ENCODE results near the gene CDKAL1. TPM values are rescaled to one million over a fixed set of nuclear protein-coding genes. Genes with fewer than 3 reads are reported as not detected.

Gene CDKAL1
- total and polyA plus RNA-seq, 2 donors (not counting 3 experiments of a cell fraction or from before 2014, with no cell fraction given): 6.1 to 20.5 TPM

DNA sequence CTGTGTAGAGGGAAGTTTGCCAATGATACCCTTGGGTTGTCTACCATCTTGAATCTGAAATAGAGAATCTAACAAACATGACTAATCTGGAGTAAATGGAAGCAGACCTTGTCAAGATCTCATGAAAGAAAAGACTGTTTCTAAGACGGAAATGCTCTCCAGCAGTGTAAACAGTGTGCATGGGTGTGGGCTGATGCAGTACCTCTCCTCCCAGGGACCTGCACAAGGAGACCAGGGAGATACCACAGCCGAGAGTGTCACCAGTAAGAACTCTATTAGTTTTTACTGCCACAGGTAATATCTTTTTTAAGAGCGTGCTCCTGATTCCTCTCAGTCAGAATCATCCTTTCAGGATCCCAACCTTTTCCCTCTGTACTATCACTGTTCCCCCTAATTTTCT lies 546.0 kb downstream of the CDKAL1 start:
- CTCF ChIA-PET: no interaction called here
- no peaks in the 10 kb centered on the region for H3K4me1 ChIP-seq (ENCODE audit: control insufficient read depth, extremely low read depth, insufficient read depth, low read length)
- no peak for DNase-seq (ENCODE audit: low read depth, low spot score)
- H2AFZ ChIP-seq (ENCODE audit: low read depth, low read length): no peak overlapping the region
- no peak overlapping the region for H3K4me2 ChIP-seq (ENCODE audit: insufficient read depth, low read length)
- intact Hi-C loops (cut with micrococcal nuclease) (no loop called here), dilution Hi-C loops (cut with MboI; ENCODE audit: extremely low pct_ligation_motif_present, low sequenced_read_pairs) (no loop called here)
- H3K27me3 ChIP-seq (ENCODE audit: control insufficient read depth in 2 of 2, insufficient read depth in 2 of 2, low read length in 2 of 2): no peaks in the 10 kb centered on the region
- H3K79me2 ChIP-seq (ENCODE audit: control insufficient read depth, insufficient read depth, low read length): no peaks in the 10 kb centered on the region
- no peaks in the 10 kb centered on the region for H3K9me3 ChIP-seq (replicated peaks; ENCODE audit: control insufficient read depth, insufficient read depth, low read length)
- POLR2A ChIA-PET: no interaction called here
- no peaks in the 10 kb centered on the region for H4K20me1 ChIP-seq (replicated peaks; ENCODE audit: control insufficient read depth, extremely low read depth, insufficient read depth, low read length)
- no peaks in the 10 kb centered on the region for H3K36me3 ChIP-seq (ENCODE audit: control insufficient read depth in 2 of 2, extremely low read depth in 1 of 2, insufficient read depth in 2 of 2, low read length in 2 of 2)
- no TSS peak for BruUV-seq (replicated peaks)
- no peak overlapping the region for H3K4me3 ChIP-seq (replicated peaks in 1 of 3; ENCODE audit: insufficient read depth in 1 of 3, low read depth in 1 of 3, low read length in 3 of 3)
- H3K9ac ChIP-seq (replicated peaks; ENCODE audit: extremely low read depth, insufficient read depth, low read length): no peak overlapping the region
- FAIRE-seq: no peak
- no peak for TF ChIP-seq POLR2AphosphoS5 (IDR thresholded peaks at IDR 0.05; ENCODE audit: insufficient read depth, low read depth, low read length)
- no peak for TF ChIP-seq FOS (IDR thresholded peaks at IDR 0.05; ENCODE audit: borderline replicate concordance, insufficient read depth, low read length)
- no peak for TF ChIP-seq JUN (IDR thresholded peaks at IDR 0.05; ENCODE audit: borderline replicate concordance, insufficient read depth, insufficient read length, low read depth)
- TF ChIP-seq, protein P1, sequence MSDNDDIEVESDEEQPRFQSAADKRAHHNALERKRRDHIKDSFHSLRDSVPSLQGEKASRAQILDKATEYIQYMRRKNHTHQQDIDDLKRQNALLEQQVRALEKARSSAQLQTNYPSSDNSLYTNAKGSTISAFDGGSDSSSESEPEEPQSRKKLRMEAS (IDR thresholded peaks at IDR 0.05; ENCODE audit: insufficient read depth, insufficient read length): no peak
- TF ChIP-seq POLR2A (IDR thresholded peaks at IDR 0.05; ENCODE audit: low read depth, low read length): no peak
- no peak for TF ChIP-seq EZH2 (IDR thresholded peaks at IDR 0.05; ENCODE audit: borderline replicate concordance, low read depth, low read length, severe bottlenecking)
- TF ChIP-seq, protein P2, sequence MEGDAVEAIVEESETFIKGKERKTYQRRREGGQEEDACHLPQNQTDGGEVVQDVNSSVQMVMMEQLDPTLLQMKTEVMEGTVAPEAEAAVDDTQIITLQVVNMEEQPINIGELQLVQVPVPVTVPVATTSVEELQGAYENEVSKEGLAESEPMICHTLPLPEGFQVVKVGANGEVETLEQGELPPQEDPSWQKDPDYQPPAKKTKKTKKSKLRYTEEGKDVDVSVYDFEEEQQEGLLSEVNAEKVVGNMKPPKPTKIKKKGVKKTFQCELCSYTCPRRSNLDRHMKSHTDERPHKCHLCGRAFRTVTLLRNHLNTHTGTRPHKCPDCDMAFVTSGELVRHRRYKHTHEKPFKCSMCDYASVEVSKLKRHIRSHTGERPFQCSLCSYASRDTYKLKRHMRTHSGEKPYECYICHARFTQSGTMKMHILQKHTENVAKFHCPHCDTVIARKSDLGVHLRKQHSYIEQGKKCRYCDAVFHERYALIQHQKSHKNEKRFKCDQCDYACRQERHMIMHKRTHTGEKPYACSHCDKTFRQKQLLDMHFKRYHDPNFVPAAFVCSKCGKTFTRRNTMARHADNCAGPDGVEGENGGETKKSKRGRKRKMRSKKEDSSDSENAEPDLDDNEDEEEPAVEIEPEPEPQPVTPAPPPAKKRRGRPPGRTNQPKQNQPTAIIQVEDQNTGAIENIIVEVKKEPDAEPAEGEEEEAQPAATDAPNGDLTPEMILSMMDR (IDR thresholded peaks at IDR 0.05; ENCODE audit: extremely low read depth in 1 of 2, insufficient read depth in 1 of 2, low read depth in 1 of 2, low read length in 2 of 2): no peak
- TF ChIP-seq GATA2 (IDR thresholded peaks at IDR 0.05; ENCODE audit: insufficient read depth, insufficient read length, low read depth, low read length): no peak
- TF ChIP-seq MYC (IDR thresholded peaks at IDR 0.05; ENCODE audit: low read depth, low read length): no peak
- no peak overlapping the region for H3K27ac ChIP-seq (ENCODE audit: insufficient read depth, low read depth, low read length)
- no peaks in the 10 kb centered on the region for H3K9me1 ChIP-seq (replicated peaks; ENCODE audit: control insufficient read depth, extremely low read depth, insufficient read depth, low read length)
